Measurements from ENCODE around the gene ST8SIA5.

The ST8SIA5 gene

DNA sequence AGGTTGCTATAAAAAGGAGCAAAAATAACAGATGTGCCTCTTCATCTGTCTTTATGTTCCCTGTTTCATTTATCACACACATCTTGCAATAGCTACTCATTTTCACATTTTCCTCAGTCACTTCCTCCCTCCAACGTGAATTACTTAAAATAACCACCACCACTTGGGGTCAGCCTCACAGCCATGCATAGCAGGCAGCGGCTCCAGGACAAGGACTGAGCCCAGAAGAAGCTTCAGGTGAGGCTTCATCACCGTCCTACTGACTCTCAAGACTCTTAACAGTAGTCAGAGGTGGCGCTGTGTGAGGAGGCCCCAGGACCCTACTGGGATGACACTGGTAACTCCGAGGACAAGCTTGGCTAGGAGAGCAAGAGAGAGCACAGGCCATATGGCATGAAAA is 15.5 kb upstream of the ST8SIA5 start:
- H3K27ac Mint-ChIP-seq: no peak overlapping the region
- no peaks in the 10 kb centered on the region for H3K36me3 Mint-ChIP-seq (ENCODE audit: low read depth)
- H3K4me3 Mint-ChIP-seq: no peak overlapping the region
- no peak for DNase-seq
- peaks cover 2% of the 10 kb centered on the region for H3K27me3 Mint-ChIP-seq (ENCODE audit: low read depth, poor library complexity)
- H3K9me3 Mint-ChIP-seq: peaks cover 1% of the 10 kb centered on the region
- H3K4me1 Mint-ChIP-seq: no peaks in the 10 kb centered on the region
- TF ChIP-seq, protein P1, sequence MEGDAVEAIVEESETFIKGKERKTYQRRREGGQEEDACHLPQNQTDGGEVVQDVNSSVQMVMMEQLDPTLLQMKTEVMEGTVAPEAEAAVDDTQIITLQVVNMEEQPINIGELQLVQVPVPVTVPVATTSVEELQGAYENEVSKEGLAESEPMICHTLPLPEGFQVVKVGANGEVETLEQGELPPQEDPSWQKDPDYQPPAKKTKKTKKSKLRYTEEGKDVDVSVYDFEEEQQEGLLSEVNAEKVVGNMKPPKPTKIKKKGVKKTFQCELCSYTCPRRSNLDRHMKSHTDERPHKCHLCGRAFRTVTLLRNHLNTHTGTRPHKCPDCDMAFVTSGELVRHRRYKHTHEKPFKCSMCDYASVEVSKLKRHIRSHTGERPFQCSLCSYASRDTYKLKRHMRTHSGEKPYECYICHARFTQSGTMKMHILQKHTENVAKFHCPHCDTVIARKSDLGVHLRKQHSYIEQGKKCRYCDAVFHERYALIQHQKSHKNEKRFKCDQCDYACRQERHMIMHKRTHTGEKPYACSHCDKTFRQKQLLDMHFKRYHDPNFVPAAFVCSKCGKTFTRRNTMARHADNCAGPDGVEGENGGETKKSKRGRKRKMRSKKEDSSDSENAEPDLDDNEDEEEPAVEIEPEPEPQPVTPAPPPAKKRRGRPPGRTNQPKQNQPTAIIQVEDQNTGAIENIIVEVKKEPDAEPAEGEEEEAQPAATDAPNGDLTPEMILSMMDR (IDR thresholded peaks at IDR 0.05): no peak

DNA sequence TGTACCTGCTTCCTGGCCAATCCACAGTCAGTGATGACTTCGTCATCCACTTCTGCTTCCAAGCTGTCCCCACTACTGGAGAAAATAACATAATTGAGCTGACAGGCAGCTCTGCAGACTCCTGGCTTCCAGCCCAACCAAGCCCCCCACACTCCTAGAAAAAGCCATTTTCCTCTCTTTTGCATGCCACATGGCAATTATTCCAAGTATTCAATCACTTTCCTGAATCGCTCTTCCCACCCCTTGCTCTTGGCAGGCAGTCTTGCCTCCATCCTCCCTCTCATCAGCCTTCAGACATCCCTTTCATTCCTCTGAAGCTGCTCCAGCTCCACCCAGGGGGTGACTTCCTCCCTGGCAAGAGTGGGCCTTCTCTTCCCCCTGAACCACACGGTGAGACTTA is 14.3 kb upstream of the ST8SIA5 start:
- Mint-ChIP-seq H3K36me3 (ENCODE audit: low read depth) (no peaks in the 10 kb centered on the region), H3K27ac (peak overlapping the region; percentile 1), H3K27me3 (ENCODE audit: low read depth, poor library complexity) (peaks cover 2% of the 10 kb centered on the region), H3K4me1 (no peaks in the 10 kb centered on the region), H3K9me3 (no peaks in the 10 kb centered on the region), H3K4me3 (no peak overlapping the region)
- DNase-seq: no peak
- TF ChIP-seq, protein P1 (IDR thresholded peaks at IDR 0.05): no peak

DNA sequence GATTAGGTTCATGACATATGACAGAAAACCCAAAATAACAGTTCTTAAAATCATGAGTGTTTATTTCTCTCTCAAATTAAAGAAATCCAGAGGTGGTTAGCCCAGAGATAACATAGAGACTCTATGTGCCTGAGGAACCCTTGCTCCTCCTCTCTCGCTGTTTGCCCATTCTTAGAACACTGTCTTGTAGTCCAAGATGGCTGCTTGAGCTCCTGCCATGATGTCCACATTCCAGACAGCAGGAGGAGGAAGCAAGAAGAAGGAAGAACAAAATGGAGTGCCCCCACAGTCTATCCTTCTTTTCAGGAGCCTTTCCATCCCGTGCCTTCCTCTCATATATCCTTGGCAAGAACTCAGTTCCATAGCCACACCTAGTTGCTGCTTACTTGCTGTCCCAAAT is 13.9 kb upstream of the ST8SIA5 start:
- Mint-ChIP-seq H3K4me3 (no peak overlapping the region), H3K27ac (no peak overlapping the region), H3K27me3 (ENCODE audit: low read depth, poor library complexity) (peaks cover 2% of the 10 kb centered on the region), H3K36me3 (ENCODE audit: low read depth) (no peaks in the 10 kb centered on the region), H3K9me3 (no peaks in the 10 kb centered on the region), H3K4me1 (no peaks in the 10 kb centered on the region)
- TF ChIP-seq, protein P1 (IDR thresholded peaks at IDR 0.05): no peak
- no peak for DNase-seq

DNA sequence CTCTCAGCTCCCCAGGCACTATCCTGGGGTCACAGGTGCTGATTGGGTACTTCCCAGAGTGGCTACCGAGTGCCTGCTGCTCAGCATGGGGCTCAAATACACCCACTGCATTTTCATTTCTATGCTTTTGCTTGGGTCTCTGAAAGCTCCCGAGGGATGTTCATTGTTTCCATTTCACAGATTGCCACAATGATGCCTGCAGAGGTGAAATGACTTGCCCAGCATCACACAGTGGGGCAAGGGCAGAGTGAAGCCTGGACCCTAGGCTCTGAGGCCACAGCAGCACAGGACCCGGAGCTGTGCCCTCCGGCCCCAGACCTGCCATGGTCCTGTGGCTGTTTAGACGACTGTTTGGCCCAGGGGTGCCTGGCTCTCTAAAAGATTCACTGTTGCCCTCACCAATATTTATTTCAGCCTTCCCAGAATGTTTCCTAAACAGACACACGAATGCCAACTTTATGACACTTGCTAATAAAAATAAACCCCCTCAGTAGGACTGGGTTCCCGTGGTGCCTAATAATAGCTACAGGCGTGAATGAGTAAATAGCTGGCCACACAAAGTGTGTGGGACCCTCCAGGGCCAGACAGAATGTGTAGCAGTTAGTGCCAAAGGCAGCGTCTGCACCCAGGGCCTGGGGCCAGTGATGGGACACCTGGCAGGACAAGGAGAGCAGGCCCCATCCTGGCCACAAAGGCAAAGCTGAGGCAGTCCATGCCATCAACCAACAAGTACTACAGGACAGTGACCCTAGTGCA is 11.5 kb upstream of the ST8SIA5 start:
- TF ChIP-seq, protein P1 (IDR thresholded peaks at IDR 0.05): no peak
- H3K36me3 Mint-ChIP-seq (ENCODE audit: low read depth): no peaks in the 10 kb centered on the region

DNA sequence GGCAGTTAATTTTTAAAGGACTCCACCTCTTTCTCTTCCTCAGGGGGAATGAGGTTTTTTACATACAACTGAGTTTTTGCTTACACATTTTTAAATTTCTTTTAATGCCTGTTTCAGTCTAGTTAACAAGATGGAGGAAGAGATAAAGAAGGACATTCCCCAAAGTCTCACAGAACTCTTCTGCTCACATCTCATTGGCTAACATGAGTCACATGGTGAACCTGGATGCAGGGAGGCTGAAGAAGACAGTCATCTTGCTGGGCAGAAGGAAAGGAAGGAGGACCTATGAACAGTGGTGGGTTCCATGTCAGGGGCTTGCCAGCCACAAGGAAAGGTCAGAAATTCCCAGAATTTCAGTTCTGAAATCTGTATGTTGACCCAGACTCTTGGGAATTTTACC is 10.4 kb upstream of the ST8SIA5 start:
- H3K4me1 Mint-ChIP-seq: no peaks in the 10 kb centered on the region

More for the DNA sequence above, 11.5 kb upstream of the ST8SIA5 start:
- Mint-ChIP-seq H3K4me1 (no peaks in the 10 kb centered on the region), H3K27me3 (ENCODE audit: low read depth, poor library complexity) (peaks cover 15% of the 10 kb centered on the region), H3K27ac (no peak overlapping the region), H3K4me3 (no peak overlapping the region), H3K9me3 (no peaks in the 10 kb centered on the region)
- DNase-seq: no peak

More for the DNA sequence above, 10.4 kb upstream of the ST8SIA5 start:
- Mint-ChIP-seq H3K9me3 (no peaks in the 10 kb centered on the region), H3K4me3 (no peak overlapping the region), H3K36me3 (ENCODE audit: low read depth) (no peaks in the 10 kb centered on the region), H3K27me3 (ENCODE audit: low read depth, poor library complexity) (peaks cover 25% of the 10 kb centered on the region), H3K27ac (no peak overlapping the region)
- TF ChIP-seq, protein P1 (IDR thresholded peaks at IDR 0.05): no peak
- DNase-seq: no peak
